Activated CD8-positive, alpha-beta T cell treated with anti-CD3 and anti-CD28 coated beads for 36 hours (primary cell): Measurements from ENCODE around the gene ZFR. TPM values are rescaled to one million over a fixed set of nuclear protein-coding genes. Genes with fewer than 3 reads are reported as not detected.

Experiments
- ATAC-seq: fragments of 200-7000 bp; cut with Tn5 transposase; one replicate; pipeline ENCODE4 v1.10.0; 2021; ENCODE audit warnings: mild to moderate bottlenecking, moderate library complexity
- CTCF ChIA-PET: fragments of 350-600 bp; sonication (Branson Sonifier 250); formaldehyde crosslinking; loops from one replicate; lab custom pipeline; 2021; ENCODE audit warnings: antibody characterized with exemption; lab: Charles Lee
- POLR2A ChIA-PET: fragments of 350-600 bp; sonication (Branson Sonifier 250); formaldehyde crosslinking; loops from one replicate; lab custom pipeline; 2021; ENCODE audit warnings: antibody characterized with exemption; lab: Charles Lee
- DNase-seq: peaks from one replicate; pipeline ENCODE4 v3.0.0-alpha.2; 2020
- H3K27ac Mint-ChIP-seq: one replicate; pipeline ENCODE4 v1.8.0; 2021; ENCODE audit warnings: mild to moderate bottlenecking, mixed read lengths
- H3K27me3 Mint-ChIP-seq: one replicate; pipeline ENCODE4 v1.8.0; 2021; ENCODE audit warnings: mixed read lengths
- H3K36me3 Mint-ChIP-seq: one replicate; pipeline ENCODE4 v1.8.0; 2021; ENCODE audit warnings: low read depth, mixed read lengths
- H3K4me1 Mint-ChIP-seq: one replicate; pipeline ENCODE4 v1.8.0; 2021; ENCODE audit warnings: low read depth, mixed read lengths
- H3K4me3 Mint-ChIP-seq: one replicate; pipeline ENCODE4 v1.8.0; 2021; ENCODE audit warnings: mild to moderate bottlenecking, moderate library complexity, mixed read lengths
- H3K9me3 Mint-ChIP-seq: one replicate; pipeline ENCODE4 v1.8.0; 2021; ENCODE audit warnings: mixed read lengths
- CTCF ChIP-seq: fragments of 200-600 bp; IDR thresholded peaks from one replicate; pipeline ENCODE4 v1.8.0; 2022; ENCODE audit warnings: antibody characterized with exemption, mild to moderate bottlenecking
- intact Hi-C: fragments of 100-400 bp; cut with micrococcal nuclease; formaldehyde crosslinking; loops from one replicate; pipeline ENCODE4 v1.10.0; 2022
- total RNA-seq, 2 experiments: library from RNA; stranded (reverse); gene quantifications; one replicate each; pipeline ENCODE4 v1.2.3, GENCODE V29; 2021

ZFR gene
- total RNA-seq, 2 experiments from 2014 or later = 56.8 to 59.2 TPM

- no peak for DNase-seq
- POLR2A ChIA-PET = interaction anchor here (0.6 kb wide), 1 partner anchor 107 kb away, joined by 3 read pairs; no protein-coding TSS in a partner anchor
- H3K27me3 Mint-ChIP-seq = no peaks in the 10 kb centered on the region
- H3K4me1 Mint-ChIP-seq = peaks cover 2% of the 10 kb centered on the region
- H3K27ac Mint-ChIP-seq = peak overlapping the region; percentile 70
- no peak overlapping the region for H3K4me3 Mint-ChIP-seq
- CTCF ChIA-PET = interaction anchor here (1.2 to 2.7 kb wide), 2 partner anchors 101 to 201 kb away, joined by 3 to 8 read pairs; no protein-coding TSS in a partner anchor
- TF ChIP-seq CTCF = no peak
- no peaks in the 10 kb centered on the region for H3K9me3 Mint-ChIP-seq
- peaks cover 49% of the 10 kb centered on the region for H3K36me3 Mint-ChIP-seq
- ATAC-seq = no peak
- intact Hi-C loops = no loop called here
Observed at GRCh38 chr5:32388432-32389129, 56.0 kb downstream of the ZFR start.

GRCh38 chr5:32387841-32388240, 56.7 kb downstream of the ZFR start:
- peaks cover 2% of the 10 kb centered on the region for H3K4me1 Mint-ChIP-seq
- TF ChIP-seq CTCF = no peak
- H3K9me3 Mint-ChIP-seq = no peaks in the 10 kb centered on the region
- POLR2A ChIA-PET = no interaction called here
- H3K4me3 Mint-ChIP-seq = no peak overlapping the region
- CTCF ChIA-PET = interaction anchor here (0.8 to 2.7 kb wide), 4 partner anchors 58 to 202 kb away, joined by 3 to 8 read pairs (median 4); no protein-coding TSS in a partner anchor
- H3K27me3 Mint-ChIP-seq = no peaks in the 10 kb centered on the region
- no peak for DNase-seq
- H3K36me3 Mint-ChIP-seq = peaks cover 52% of the 10 kb centered on the region
- ATAC-seq = no peak
- no peak overlapping the region for H3K27ac Mint-ChIP-seq
- intact Hi-C loops = no loop called here

- Mint-ChIP-seq H3K27me3 (no peaks in the 10 kb centered on the region), H3K27ac (no peak overlapping the region), H3K4me3 (no peak overlapping the region), H3K36me3 (peaks cover 52% of the 10 kb centered on the region), H3K9me3 (no peaks in the 10 kb centered on the region), H3K4me1 (peaks cover 2% of the 10 kb centered on the region)
- ATAC-seq (no peak), DNase-seq (no peak)
- intact Hi-C loops = no loop called here
- no peak for TF ChIP-seq CTCF
- CTCF ChIA-PET = interaction anchor here (0.8 to 2.7 kb wide), 4 partner anchors 58 to 203 kb away, joined by 3 to 8 read pairs (median 4); no protein-coding TSS in a partner anchor
- POLR2A ChIA-PET = no interaction called here
Observed at GRCh38 chr5:32387211-32387610, 57.3 kb downstream of the ZFR start.

- Mint-ChIP-seq H3K27me3 (no peaks in the 10 kb centered on the region), H3K27ac (no peak overlapping the region), H3K36me3 (peaks cover 39% of the 10 kb centered on the region), H3K4me1 (peaks cover 2% of the 10 kb centered on the region), H3K4me3 (no peak overlapping the region), H3K9me3 (no peaks in the 10 kb centered on the region)
- DNase-seq (no peak), ATAC-seq (no peak)
- intact Hi-C loops = no loop called here
- ChIA-PET CTCF (interaction anchor here (1.3 to 1.5 kb wide), 2 partner anchors 55 to 105 kb away, joined by 4 read pairs; no protein-coding TSS in a partner anchor), POLR2A (interaction anchor here (1.7 kb wide), 1 partner anchor 12 kb away, joined by 6 read pairs; no protein-coding TSS in a partner anchor)
- no peak for TF ChIP-seq CTCF
Observed at GRCh38 chr5:32384621-32385020, 59.9 kb downstream of the ZFR start.

GRCh38 chr5:32383586-32383985, 61.0 kb downstream of the ZFR start:
- CTCF ChIA-PET = interaction anchor here (1.3 to 2.1 kb wide), 5 partner anchors 15 to 206 kb away, joined by 3 to 8 read pairs (median 4); no protein-coding TSS in a partner anchor
- ATAC-seq = no peak
- intact Hi-C loops = loop anchor here (1.0 kb wide), 1 partner anchor 11 kb away; no protein-coding TSS in a partner anchor
- no peak overlapping the region for H3K4me3 Mint-ChIP-seq
- peaks cover 2% of the 10 kb centered on the region for H3K4me1 Mint-ChIP-seq
- H3K27me3 Mint-ChIP-seq = no peaks in the 10 kb centered on the region
- DNase-seq = no peak
- peaks cover 32% of the 10 kb centered on the region for H3K36me3 Mint-ChIP-seq
- TF ChIP-seq CTCF = no peak
- no peaks in the 10 kb centered on the region for H3K9me3 Mint-ChIP-seq
- H3K27ac Mint-ChIP-seq = no peak overlapping the region
- POLR2A ChIA-PET = interaction anchor here (1.7 kb wide), 1 partner anchor 11 kb away, joined by 6 read pairs; no protein-coding TSS in a partner anchor
